ENCODE results near the gene TBC1D23.

DNA sequence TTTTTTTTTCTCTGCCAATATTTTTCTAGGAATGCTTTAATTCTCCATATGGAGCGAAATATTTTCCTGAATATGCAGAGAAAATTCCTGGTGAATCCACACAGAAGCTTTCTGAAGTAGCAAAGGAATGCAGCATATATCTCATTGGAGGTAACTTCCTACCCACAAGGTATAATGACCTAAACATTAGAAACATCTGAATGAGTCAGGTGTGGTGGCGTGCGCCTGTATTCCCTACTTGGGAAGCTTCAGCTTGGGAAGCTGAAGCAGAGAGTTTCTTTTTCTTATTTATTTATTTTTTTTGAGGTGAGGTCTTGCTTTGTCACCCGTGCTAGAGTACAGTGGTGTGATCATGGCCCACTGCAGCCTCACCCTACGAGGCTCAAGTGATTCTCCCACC, 79.0 kb downstream of the TBC1D23 start:
- TF ChIP-seq, protein P1, sequence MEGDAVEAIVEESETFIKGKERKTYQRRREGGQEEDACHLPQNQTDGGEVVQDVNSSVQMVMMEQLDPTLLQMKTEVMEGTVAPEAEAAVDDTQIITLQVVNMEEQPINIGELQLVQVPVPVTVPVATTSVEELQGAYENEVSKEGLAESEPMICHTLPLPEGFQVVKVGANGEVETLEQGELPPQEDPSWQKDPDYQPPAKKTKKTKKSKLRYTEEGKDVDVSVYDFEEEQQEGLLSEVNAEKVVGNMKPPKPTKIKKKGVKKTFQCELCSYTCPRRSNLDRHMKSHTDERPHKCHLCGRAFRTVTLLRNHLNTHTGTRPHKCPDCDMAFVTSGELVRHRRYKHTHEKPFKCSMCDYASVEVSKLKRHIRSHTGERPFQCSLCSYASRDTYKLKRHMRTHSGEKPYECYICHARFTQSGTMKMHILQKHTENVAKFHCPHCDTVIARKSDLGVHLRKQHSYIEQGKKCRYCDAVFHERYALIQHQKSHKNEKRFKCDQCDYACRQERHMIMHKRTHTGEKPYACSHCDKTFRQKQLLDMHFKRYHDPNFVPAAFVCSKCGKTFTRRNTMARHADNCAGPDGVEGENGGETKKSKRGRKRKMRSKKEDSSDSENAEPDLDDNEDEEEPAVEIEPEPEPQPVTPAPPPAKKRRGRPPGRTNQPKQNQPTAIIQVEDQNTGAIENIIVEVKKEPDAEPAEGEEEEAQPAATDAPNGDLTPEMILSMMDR (IDR thresholded peaks at IDR 0.05 in 8 of 11, conservative IDR thresholded peaks at IDR 0.05 in 3 of 11): no peak
- TF ChIP-seq POLR2A (IDR thresholded peaks at IDR 0.05): no peak
- TF ChIP-seq POLR2AphosphoS5 (IDR thresholded peaks at IDR 0.05): no peak
